ENCODE measurements around the gene RAB17. TPM values are rescaled to one million over a fixed set of nuclear protein-coding genes. Genes with fewer than 3 reads are reported as not detected.
A peak's percentile ranks its signal among the peaks of the same experiment; 100 is the strongest.

RAB17 gene, protein sequence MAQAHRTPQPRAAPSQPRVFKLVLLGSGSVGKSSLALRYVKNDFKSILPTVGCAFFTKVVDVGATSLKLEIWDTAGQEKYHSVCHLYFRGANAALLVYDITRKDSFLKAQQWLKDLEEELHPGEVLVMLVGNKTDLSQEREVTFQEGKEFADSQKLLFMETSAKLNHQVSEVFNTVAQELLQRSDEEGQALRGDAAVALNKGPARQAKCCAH
- total RNA-seq (2021; fragmentation: NEBNext Ultra II Directional; extraction: Animal tissue kit (Norgen Biotek cat#: 25700)) = under 1 TPM in 4 of 6 experiments, not detected in 2; 0.13 to 0.36 (median 0.25) TPM
- long read RNA-seq = 0 reads

- H3K36me3 Mint-ChIP-seq (ENCODE audit: low read depth) = no peaks in the 10 kb centered on the region
- peak; percentile 29 for DNase-seq
- no peak within 1 kb of the TSS for H3K4me3 Mint-ChIP-seq
- H3K27ac Mint-ChIP-seq = no peak within 1 kb of the TSS; the same call in 1 of the 2 replicates
- TF ChIP-seq, protein P1, sequence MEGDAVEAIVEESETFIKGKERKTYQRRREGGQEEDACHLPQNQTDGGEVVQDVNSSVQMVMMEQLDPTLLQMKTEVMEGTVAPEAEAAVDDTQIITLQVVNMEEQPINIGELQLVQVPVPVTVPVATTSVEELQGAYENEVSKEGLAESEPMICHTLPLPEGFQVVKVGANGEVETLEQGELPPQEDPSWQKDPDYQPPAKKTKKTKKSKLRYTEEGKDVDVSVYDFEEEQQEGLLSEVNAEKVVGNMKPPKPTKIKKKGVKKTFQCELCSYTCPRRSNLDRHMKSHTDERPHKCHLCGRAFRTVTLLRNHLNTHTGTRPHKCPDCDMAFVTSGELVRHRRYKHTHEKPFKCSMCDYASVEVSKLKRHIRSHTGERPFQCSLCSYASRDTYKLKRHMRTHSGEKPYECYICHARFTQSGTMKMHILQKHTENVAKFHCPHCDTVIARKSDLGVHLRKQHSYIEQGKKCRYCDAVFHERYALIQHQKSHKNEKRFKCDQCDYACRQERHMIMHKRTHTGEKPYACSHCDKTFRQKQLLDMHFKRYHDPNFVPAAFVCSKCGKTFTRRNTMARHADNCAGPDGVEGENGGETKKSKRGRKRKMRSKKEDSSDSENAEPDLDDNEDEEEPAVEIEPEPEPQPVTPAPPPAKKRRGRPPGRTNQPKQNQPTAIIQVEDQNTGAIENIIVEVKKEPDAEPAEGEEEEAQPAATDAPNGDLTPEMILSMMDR (IDR thresholded peaks at IDR 0.05) = no peak
- H3K4me1 Mint-ChIP-seq (ENCODE audit: low read depth) = peaks cover 16% of the 10 kb centered on the region
- no peaks in the 10 kb centered on the region for H3K9me3 Mint-ChIP-seq
- no peaks in the 10 kb centered on the region; the same call in none of the 2 replicates for H3K27me3 Mint-ChIP-seq (ENCODE audit: insufficient read depth)
Measured at GRCh38 chr2:237590272-237591140, at the start of gene RAB17. Gene RAB17 (minus strand): TSS chr2:237590734. CDS start chr2:237586154, 4,580 bp downstream.

DNA sequence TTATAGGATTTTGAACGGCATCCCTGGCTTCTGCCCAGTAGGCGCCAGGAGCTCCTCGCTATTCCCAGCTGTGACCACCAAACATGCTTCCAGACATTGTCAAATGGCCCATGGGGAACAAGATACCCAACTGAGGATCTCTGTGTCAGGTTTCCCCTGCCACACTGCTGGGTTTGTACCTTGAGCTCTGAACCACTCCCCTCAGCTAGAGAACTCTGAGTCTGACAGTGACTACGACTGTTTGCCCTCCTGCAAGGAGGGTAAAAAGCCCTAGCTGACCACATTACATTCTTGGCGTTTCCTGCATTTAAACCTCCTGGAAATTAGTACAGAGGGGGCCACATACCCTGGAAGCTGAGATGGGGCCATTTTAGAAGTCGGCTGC is 49.3 kb upstream of the RAB17 start:
- Mint-ChIP-seq H3K36me3 (ENCODE audit: low read depth) (peaks cover 24% of the 10 kb centered on the region), H3K4me1 (ENCODE audit: low read depth) (peaks cover 5% of the 10 kb centered on the region; the same call in 1 of the 2 replicates), H3K27ac (no peak overlapping the region), H3K4me3 (no peak overlapping the region), H3K9me3 (peaks cover 2% of the 10 kb centered on the region; the same call in 1 of the 2 replicates), H3K27me3 (ENCODE audit: insufficient read depth) (no peaks in the 10 kb centered on the region; the same call in 1 of the 2 replicates)
- TF ChIP-seq, protein P1 (IDR thresholded peaks at IDR 0.05) = no peak
- no peak for DNase-seq

GRCh38 chr2:237639052-237639835 is 48.7 kb upstream of the RAB17 start:
- peaks cover 5% of the 10 kb centered on the region; the same call in 1 of the 2 replicates for H3K4me1 Mint-ChIP-seq (ENCODE audit: low read depth)
- H3K27me3 Mint-ChIP-seq (ENCODE audit: insufficient read depth) = no peaks in the 10 kb centered on the region; the same call in 1 of the 2 replicates
- H3K9me3 Mint-ChIP-seq = peaks cover 8% of the 10 kb centered on the region; the same call in 1 of the 2 replicates
- TF ChIP-seq, protein P1 (IDR thresholded peaks at IDR 0.05) = no peak
- H3K36me3 Mint-ChIP-seq (ENCODE audit: low read depth) = peaks cover 27% of the 10 kb centered on the region
- DNase-seq = no peak
- no peak overlapping the region for H3K4me3 Mint-ChIP-seq
- H3K27ac Mint-ChIP-seq = no peak overlapping the region

- H3K4me1 Mint-ChIP-seq (ENCODE audit: low read depth) = peaks cover 5% of the 10 kb centered on the region; the same call in 1 of the 2 replicates
- TF ChIP-seq, protein P1 (IDR thresholded peaks at IDR 0.05) = no peak
- H3K27me3 Mint-ChIP-seq (ENCODE audit: insufficient read depth) = no peaks in the 10 kb centered on the region; the same call in 1 of the 2 replicates
- H3K36me3 Mint-ChIP-seq (ENCODE audit: low read depth) = peaks cover 34% of the 10 kb centered on the region
- H3K27ac Mint-ChIP-seq = no peak overlapping the region; the same call in 1 of the 2 replicates
- DNase-seq = no peak
- peaks cover 9% of the 10 kb centered on the region; the same call in 1 of the 2 replicates for H3K9me3 Mint-ChIP-seq
- H3K4me3 Mint-ChIP-seq = no peak overlapping the region
Measured at GRCh38 chr2:237638176-237638575, 47.6 kb upstream of the RAB17 start.
